HG03558 (cell line): ENCODE data around the gene CWH43.
"Not testable (repeated sequence)": the region's sequence is repeated elsewhere in the genome, so short reads cannot be mapped to it uniquely, and the experiment has no call there.

ENCODE experiments used
- ATAC-seq: cut with Tn5 transposase; IDR thresholded peaks from one replicate; pipeline ENCODE4 v1.9.1; 2021; ENCODE audit warnings: moderate number of reproducible peaks; ENCODE audit not compliant: unreplicated experiment; ENCODE audit errors: extremely low read depth

Gene CWH43

GRCh38 chr4:48974979-48975640, 11.0 kb upstream of the CWH43 start:
- ATAC-seq, result no peak

- no peak for ATAC-seq
These were observed 10.0 kb upstream of the CWH43 start for GRCh38 chr4:48976041-48976440.

- no peak for ATAC-seq
These were observed 6.0 kb upstream of the CWH43 start for GRCh38 chr4:48979914-48980579.

GRCh38 chr4:48984005-48984404, 2.1 kb upstream of the CWH43 start:
- not testable (repeated sequence) for ATAC-seq

GRCh38 chr4:48985602-48985975, 486 bp upstream of the CWH43 start:
- ATAC-seq, result no peak

GRCh38 chr4:48986654-48987164, 634 bp downstream of the CWH43 start:
- no peak for ATAC-seq

GRCh38 chr4:48989461-48990203, 3.6 kb downstream of the CWH43 start:
- ATAC-seq, result no peak

- ATAC-seq, result no peak
These were observed 5.3 kb downstream of the CWH43 start for GRCh38 chr4:48991357-48991756.

- no peak for ATAC-seq
These were observed 11.9 kb downstream of the CWH43 start for GRCh38 chr4:48997962-48998361.

GRCh38 chr4:48998440-48998839, 12.4 kb downstream of the CWH43 start:
- no peak for ATAC-seq

- no peak for ATAC-seq
These were observed 14.7 kb downstream of the CWH43 start for GRCh38 chr4:49000806-49001205.

GRCh38 chr4:49002931-49003330, 16.9 kb downstream of the CWH43 start:
- no peak for ATAC-seq

- no peak for ATAC-seq
These were observed 32.7 kb downstream of the CWH43 start for GRCh38 chr4:49018718-49019295.

GRCh38 chr4:49032440-49033161, 46.5 kb downstream of the CWH43 start:
- ATAC-seq, result no peak

- no peak for ATAC-seq
These were observed 50.5 kb downstream of the CWH43 start for GRCh38 chr4:49036528-49036927.

- no peak for ATAC-seq
These were observed 58.2 kb downstream of the CWH43 start for GRCh38 chr4:49044270-49044669.

GRCh38 chr4:49058306-49058705, 72.2 kb downstream of the CWH43 start:
- ATAC-seq, result no peak

- no peak for ATAC-seq
These were observed 77.6 kb downstream of the CWH43 start for GRCh38 chr4:49063670-49064069.

- ATAC-seq, result not testable (repeated sequence)
These were observed 86.1 kb downstream of the CWH43 start for GRCh38 chr4:49072196-49072595.

- ATAC-seq, result not testable (repeated sequence)
These were observed 105.8 kb downstream of the CWH43 start for GRCh38 chr4:49091883-49092282.
